HG02852 (cell line): Measurements from ENCODE around the gene RASSF8.

ENCODE experiments used
- ATAC-seq: cut with Tn5 transposase; IDR thresholded peaks from one replicate; pipeline ENCODE4 v1.9.1; 2021; ENCODE audit warnings: mild to moderate bottlenecking, moderate library complexity; ENCODE audit not compliant: unreplicated experiment

Gene RASSF8

DNA sequence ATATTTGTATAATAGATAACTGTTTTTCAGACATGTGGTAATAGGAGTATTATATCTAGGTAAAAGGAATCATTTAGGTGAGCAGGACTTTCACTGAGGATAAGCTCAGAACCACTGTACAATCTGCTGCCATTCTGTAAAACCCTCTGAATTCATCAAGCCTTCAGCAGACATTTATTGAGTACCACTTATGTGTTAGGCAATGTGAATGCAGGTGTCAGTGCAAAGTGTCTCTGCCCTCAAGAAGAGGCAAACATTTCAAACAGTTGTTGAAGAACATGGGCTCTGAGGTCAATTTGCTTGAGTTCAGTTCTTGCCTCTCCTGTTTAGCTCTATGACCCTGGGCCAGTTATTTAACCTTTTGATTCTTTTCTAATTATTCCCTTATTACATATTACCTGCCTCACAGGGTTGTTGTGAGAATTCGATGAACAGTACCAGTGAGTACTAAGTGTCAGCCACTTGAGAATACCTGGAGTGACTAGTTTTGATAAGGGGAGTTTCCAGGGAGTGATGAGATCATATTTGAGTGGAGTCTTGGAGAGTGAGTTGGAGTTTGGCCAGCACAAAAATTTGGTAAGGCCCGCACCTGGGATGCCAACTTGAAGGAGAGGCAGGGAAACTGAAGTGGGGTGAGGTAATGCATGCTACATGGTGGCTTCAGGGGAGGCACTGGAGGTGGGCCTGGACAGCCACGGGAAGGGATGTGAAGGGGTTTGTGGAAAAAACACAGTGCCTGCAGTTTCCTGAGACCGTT is 33.7 kb downstream of the RASSF8 start:
- ATAC-seq = no peak

DNA sequence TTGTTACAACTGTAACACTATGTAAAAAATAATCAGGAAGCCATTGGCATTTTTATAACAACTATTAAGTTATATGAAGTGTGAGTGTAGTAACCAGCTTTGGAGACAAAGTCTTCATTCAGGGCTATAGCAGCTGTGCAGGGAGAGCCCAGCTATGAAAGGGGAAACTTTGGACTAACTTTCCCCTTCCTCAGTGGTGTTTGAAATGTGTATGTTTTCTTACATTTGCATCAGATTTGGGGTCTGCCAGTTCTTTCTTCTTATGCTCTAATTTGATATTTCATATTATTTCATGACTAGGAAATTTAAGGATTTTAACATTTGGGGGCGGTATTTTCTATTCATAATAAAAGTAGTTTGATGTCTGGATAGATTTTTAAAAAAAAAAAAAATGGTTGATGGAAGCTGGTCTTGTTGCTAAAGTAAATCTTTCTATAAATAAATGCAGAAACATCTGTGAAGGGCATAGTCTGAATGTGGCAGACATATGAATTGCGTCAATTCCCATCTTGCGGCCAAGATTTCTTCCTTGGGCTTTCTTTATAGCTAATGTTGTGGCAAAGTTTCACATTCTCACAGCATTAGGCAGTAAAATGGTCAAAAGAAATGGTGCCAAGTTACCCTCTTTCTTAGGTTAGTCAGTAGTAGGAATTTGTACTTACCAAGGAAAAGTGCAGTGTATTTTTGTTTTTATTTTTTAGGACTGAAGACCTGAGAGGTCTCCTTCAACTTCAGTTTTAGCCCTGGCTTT is 35.6 kb downstream of the RASSF8 start:
- ATAC-seq = no peak

DNA sequence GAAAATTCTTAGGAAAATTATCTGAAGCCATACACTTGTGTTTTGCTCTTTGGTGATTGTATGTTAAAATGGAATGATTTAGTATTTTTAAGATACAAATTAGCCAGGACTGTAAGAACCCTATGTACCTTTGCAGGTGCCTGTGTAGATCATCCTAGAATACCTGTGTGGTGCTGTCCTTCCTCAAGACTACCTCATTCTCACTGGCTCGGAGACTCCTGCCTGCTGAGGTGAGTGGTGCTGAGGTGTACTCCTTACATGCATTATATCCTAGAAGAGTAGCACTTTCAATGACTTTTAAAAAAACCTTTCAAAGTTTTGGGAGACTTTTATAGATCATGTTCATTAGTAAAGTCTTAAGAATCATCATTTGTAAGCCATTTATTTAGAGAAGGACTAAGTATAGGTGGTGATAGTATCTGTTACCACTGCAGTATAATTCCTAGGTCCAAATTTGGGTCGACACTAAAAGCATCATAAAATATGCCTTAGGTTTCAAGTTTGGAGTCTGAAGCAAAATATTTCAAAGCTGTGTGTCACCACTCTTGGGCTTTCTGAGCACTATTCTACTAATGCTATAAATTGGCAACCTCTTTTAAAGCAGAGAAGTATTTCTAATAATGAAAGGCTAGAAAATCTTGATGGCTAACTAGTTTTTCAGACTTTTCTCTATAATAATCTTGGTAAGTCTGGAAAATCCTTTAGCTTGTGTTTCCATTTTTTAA is 36.6 kb downstream of the RASSF8 start:
- no peak for ATAC-seq

DNA sequence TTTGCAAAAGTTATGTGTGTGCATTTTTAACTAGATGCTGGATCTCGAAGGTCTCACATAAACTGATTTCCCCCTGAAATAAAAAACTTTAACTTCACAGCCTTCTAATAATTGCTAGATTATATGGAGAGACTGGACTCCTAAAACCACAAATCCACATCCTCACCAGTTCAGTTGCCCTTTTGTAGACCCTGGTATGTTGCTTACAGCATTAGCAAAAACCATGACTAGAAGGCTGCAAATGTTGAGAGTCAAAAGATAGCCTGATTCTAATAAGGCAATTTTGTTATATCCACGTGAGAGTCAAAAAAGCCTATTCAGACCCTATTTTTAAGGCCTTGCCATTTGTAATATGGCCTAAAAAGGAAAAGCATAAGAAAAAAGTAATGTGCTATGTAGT is 37.4 kb downstream of the RASSF8 start:
- ATAC-seq = no peak

DNA sequence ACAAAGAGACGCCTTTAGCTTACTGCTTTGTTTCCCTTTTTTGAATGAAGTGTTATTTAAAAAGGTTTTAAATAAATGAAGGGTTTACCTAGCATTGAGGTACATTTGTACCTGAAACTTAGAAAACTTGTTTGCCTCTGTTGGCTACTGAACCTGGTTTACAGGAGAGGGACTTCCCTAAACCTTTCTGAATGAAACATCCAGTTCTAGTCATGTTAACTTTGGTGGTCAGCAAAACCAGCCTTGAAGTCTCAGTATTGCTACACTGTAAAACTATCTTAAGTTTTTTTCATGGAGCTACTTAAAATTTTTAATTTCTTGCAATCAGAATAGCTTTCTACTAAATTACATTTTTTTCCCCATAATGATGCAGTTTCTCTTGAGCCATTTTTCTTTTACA is 38.2 kb downstream of the RASSF8 start:
- ATAC-seq = no peak

DNA sequence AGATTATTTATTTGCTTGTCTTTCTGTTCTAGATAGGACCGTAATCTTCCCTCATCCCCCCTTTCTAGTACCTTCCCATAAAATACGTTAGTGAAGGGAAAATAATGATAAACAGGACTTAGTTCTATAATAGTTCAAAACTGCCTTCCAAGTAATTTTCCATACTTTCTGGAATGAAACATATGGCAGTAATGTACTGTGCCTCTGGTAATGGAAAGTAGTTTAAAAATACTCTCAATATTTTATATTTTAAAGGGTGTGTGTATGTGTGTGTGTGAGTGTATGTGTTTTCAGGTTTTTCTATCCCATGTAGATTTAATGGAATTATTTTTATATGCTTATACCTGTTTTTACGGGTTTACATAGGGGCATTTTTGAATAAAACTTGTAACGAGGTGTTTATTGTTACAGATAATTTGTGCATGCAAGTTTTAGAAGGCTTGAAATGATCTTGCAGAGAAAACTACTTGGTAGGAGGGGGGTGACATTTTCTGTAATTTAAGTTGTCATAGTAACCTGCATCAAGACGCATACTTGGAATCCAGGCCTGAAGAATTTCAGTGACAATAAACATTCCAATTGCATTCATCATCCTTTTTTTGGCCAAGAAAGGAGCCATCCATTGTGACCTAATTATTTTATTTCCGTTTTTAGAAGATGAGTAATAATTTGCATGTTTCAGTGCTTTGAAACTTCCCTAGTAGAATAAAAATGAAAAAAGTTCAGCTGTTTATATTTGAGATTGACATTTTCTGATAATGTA is 38.9 kb downstream of the RASSF8 start:
- no peak for ATAC-seq

DNA sequence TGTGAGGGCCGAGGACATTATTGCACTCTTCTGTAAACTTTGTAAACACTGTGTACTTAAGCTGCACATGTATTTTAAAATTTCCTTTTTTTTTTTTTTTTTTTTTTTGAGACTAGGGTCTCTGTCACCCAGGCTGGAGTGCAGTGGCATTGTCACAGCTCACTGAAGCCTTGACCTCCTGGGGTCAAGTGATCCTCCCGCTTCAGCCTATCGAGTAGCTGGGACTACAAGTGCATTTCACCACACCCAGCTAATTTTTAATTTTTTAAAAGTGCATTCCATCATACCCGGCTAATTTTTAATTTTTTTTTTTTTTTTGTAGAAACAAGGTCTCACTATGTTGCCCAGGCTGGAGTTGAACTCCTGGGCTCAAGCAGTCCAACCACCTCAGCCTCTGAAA is 42.4 kb downstream of the RASSF8 start:
- ATAC-seq = no peak

DNA sequence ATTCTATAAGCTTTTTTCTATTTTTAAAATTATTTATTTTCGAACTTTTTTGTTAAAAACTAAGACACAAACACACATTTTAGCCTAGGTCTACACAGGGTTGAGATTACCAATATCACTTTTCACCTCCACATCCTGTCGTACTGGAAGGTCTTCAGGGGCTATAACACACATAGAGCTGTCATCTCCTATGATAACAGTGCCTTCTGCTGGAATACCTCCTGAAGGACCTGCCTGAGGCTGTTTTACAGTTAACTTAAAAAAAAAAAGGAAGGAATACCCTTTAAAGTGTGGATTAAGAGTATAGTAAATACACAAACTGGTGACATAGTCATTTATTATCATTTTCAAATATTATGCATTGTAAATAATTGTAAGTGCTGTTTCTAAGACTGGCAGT is 43.0 kb downstream of the RASSF8 start:
- no peak for ATAC-seq

DNA sequence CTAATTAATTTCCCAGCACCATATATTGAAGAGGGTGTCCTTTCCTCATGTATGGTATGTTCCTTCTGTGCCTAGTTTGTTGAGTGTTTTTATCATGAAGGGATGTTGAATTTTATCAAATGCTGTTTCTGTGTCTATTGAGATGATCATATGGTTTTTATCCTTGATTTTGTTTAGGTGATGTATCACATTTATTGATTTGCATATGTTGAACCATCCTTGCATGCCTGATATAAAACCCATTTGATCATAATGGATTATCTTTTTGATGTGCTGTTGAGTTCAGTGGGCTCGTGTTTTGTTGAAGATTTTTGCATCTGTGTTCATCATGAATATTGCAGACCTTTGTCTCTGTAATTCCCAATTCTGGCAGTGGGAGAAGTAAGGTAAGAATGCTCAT is 44.6 kb downstream of the RASSF8 start:
- ATAC-seq = no peak

DNA sequence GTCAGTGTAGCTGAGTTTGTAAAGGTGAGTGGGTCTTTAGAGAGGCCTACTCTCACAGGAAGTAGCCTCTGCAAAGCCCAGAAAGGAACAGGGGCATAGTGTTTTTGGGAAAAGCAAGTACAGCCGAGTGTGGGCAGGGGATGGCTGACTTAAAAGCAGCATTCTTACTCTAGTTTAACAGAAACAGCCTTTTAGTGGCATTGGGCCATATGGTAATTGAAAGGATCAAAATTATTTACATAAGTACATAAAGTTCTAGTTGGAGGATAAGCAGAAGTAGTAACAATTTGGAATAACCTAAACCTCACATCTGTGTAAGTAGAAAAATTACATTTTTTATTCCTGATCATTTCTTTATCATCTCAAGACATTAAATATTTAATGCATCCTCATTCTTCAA is 49.1 kb downstream of the RASSF8 start:
- no peak for ATAC-seq

DNA sequence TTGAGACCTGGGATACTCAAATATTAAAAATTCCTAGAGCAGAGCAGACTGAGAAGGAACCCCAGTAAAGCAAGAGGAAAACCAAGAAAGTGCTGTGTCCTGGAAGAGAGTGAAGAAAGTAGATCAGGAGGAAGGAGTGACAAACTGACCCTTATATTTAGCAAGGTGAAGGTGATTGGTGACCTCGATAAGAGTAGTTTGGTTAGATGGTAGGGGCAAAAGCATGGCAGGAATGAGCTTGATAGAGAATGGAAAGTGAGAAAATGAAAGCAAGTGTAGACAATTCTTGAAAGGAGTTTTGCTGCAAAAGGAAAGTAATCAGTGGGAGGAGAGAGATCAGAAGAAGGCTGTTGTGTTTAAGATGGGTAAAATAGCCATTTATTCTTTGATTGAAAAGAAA is 51.1 kb downstream of the RASSF8 start:
- ATAC-seq = no peak

DNA sequence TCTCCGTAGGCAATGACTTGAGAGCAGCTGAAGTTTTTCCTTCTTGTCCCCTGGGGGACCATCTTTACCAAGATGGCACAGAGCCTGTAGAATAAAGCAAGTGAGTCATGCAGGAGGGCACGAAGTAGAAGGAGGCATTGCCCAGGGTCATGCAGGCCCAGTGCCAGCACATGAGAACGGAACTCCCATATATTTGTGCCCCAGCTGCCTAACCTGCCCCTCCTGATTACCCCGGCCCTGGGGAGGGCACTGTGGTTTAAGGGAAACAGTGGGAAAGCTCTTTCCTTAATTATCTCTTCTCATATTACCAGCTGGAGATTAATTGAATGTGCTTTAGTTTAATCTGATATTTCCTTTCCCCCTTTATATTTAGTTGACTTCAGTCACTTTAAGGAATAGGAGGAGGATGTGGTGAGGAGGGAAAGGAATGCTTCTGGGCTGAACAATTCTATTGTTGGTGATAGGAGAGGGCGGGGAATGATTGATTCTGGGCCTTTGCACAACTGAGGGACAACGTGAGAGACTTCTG is 51.9 kb downstream of the RASSF8 start:
- no peak for ATAC-seq

DNA sequence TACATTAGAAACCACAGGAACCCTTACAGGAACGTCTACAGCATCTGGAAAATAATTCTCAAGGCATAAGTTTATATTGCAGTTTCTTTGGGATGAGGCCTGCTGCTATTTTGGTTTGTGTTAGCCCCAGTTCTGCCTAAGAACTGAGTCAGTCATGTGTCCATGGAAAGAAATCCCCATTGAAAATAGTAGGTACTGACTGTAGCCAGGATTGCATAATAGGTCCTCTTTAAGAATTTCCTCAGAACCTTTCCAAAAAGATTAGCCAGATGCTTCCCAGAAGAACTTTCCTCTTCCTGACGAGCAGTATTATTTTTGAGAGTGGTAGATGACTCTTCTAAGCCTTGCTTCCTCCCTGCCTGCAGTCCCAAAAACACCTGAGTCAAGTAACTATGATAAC is 52.6 kb downstream of the RASSF8 start:
- no peak for ATAC-seq

DNA sequence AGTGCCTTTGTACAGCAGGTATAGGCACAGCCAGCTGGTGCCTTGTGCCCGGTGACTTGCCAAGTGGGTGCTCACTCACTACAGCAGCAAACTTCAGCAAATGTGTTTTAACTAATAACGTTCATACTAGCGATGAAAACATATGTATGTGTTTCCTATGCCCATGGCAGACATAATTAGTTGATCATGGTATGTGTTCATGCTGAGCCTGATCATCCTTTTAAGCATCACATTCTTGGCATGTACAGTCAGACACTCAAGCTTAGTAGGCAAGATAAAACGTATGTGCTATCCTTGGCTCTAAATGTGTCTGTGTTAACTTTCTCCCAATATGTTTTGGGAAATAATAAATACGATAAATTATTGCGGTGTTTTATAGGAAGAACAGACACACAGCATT is 55.6 kb downstream of the RASSF8 start:
- no peak for ATAC-seq

DNA sequence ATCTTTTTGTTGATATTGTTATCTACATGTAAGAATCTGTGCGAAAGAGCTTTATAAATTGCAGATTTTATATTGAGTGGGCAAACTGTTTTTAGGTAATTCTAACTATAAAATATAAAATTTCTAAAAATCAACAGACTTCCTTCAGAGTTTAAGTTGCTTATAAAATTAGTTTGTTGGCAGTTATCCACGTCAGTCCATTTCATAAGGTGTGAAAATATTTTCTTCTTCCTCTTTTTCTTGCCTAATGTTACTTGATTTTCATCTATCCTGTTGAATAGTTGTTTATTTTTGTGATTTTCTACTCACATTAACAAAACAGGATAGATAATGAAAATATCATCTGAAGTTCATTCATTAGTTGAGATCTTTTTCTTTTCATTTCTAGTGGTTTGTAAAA is 58.0 kb downstream of the RASSF8 start:
- no peak for ATAC-seq

DNA sequence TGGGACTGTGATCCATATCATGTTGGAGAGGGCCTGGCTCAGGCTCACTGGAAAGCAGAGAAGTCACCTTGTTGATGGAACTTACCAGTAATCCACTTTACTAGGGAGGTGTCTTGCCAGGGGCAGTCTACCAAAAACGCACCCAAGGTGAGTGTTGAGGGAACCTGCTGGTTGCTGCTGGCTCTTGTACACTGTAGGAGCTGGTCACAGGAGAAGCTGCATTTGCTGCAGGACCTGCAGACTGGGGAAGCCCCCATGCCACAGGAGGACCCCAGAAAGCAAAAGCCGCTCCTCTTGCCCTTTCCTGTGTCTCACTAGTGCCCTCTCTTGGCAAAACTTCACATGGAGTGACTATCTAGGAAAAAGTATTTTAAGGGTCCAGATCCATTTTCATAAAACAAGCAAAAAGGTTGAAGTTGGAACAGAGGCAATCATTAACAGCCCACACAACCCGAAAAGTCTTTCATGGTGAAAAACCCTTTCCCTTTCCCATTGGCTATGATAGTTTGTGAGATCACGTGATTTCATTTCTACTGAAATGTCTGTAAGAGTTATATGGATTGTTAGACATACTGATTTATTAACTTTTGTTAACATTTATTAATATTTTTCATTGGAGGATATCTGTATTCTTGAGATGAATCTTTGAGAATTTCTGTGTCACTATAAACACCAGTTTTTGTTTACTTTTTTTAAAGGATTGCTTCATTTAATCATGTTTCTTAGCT is 59.2 kb downstream of the RASSF8 start:
- no peak for ATAC-seq

DNA sequence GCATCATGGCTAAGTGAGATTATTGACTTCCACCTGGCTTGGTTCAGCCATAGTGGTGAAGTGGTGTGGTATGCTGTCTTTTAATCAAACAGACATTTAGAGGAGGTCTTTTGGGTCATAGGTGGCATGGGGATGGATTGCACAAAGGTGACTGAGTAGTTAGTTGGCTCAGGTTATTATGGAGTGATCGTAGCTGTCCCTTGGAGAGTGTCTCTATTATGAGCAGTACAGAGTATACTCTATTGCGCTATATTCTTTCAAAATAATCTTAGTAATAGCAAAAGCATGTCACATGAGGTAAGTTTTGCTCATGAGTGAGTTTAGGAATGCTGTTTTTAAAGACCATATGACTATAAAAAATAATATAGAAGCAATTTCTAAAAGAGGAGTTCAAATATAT is 60.4 kb downstream of the RASSF8 start:
- ATAC-seq = no peak

DNA sequence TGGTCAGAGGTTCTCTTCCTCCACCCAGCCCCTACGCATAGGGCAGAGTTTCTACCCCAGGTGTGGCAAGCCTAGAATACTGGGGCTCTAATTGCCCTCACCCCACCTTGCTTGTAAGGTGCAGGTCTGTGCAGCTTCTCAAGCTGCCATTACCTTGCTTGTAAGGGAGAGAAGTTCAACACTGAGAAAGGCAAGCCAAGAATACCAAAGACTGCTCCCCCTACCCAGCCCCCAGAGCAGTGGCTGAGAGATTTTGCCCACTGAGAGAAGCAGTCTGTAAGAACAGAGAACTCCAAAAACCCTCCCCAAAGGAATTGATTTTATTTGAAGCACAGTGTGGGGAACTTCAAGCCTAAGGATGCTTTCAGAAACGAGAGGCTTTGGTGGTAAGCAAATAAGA is 63.1 kb downstream of the RASSF8 start:
- no peak for ATAC-seq

DNA sequence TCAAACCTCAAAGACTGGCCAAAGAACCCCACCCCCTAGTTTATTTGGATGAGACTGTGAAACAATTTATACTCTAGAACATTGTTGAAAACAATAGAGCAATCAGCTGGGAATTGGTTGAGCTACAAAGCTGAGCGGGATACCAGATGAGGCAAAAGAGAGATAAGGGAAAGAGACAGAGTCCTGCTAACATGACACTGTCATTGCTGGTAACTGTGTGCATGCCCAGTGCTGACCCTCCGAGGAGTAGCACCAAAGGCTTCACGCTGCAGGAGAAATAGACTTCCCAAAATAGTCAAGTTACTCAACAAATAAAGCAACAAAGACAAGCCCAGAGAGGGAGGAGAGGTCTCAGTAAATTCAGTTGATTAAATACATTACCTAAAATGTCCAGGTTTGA is 63.6 kb downstream of the RASSF8 start:
- ATAC-seq = no peak

DNA sequence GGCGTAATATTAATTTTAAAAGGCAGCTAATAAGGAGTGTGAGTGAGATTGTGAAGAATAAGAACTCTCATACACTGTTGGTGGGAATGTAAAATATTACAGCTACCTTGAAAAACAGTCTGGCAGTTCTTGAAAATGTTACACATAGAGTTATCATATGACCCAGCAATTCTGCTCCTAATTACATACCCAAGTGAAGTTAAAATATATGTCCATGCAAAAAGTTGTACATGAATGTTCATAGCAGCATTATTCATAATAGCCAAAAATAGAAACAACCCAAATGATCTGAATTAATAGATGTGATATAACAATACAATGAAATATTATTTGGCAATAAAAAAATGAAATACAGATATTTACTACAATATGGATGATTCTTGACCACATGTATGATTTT is 68.2 kb downstream of the RASSF8 start:
- no peak for ATAC-seq
